Esophagus squamous epithelium (tissue), 5 donors: ENCODE data around the gene ALPL. TPM values are rescaled to one million over a fixed set of nuclear protein-coding genes. Genes with fewer than 3 reads are reported as not detected.

Experiments used
- DNase-seq: peaks from one replicate; lab custom pipeline; 2025; lab: John Stamatoyannopoulos, UW
- H3K27ac ChIP-seq, 4 donors: fragments of 200-600 bp; sonication (generic); one replicate each; pipeline ENCODE4 v1.5.1; 2016 to 2019; ENCODE audit warnings: mild to moderate bottlenecking in 1 of 4
- H3K27me3 ChIP-seq, 4 donors: fragments of 200-600 bp; sonication (generic); 1 replicate in 3 of 4; 2 replicates in 1 of 4; pipeline versions ENCODE4 v1.5.1 to v1.6.0; 2017 to 2021; ENCODE audit warnings: antibody characterized with exemption in 1 of 4
- H3K36me3 ChIP-seq, 3 donors: fragments of 200-600 bp; sonication (generic); one replicate each; pipeline ENCODE4 v1.5.1; 2016 to 2019
- H3K4me1 ChIP-seq, 3 donors: fragments of 200-600 bp; sonication (generic); one replicate each; pipeline ENCODE4 v1.5.1; 2017 to 2019
- H3K4me3 ChIP-seq, 4 donors: fragments of 200-600 bp; sonication (generic); 1 replicate in 3 of 4; 2 replicates in 1 of 4; pipeline ENCODE4 v1.5.1; 2016 to 2019; ENCODE audit warnings: mild to moderate bottlenecking in 2 of 4, moderate library complexity in 1 of 4
- H3K9me3 ChIP-seq, 3 donors: fragments of 200-600 bp; sonication (generic); one replicate each; pipeline ENCODE4 v1.5.1; 2016 to 2019
- CTCF ChIP-seq, 6 experiments: fragments of 450-650 bp in 4 of 6; fragments of 200-600 bp in 2 of 6; sonication (generic) in 2 of 6; IDR thresholded peaks; one replicate each; pipeline ENCODE4 v1.5.1; 2016 to 2019; ENCODE audit warnings: antibody characterized with exemption in 6 of 6, mild to moderate bottlenecking in 4 of 6, moderate library complexity in 4 of 6
- POLR2A ChIP-seq, 4 donors: fragments of 450-650 bp; IDR thresholded peaks; one replicate each; pipeline ENCODE4 v1.6.1; 2017; ENCODE audit warnings: antibody characterized with exemption in 4 of 4, mild to moderate bottlenecking in 4 of 4, moderate library complexity in 3 of 4
- WGBS, 2 donors: methylation state at CpG; one replicate each; pipeline ENCODE4 v1.1.5; 2018; 5-methylcytosine and 5-hydroxymethylcytosine counted together
- intact Hi-C: fragments of 100-400 bp; cut with DNase I; formaldehyde crosslinking; loops from one replicate; pipeline ENCODE4 v1.15.0; 2022
- total RNA-seq, 4 donors: library from RNA; depleted of rRNA; stranded (reverse); fragments of >200 nt; gene quantifications; one replicate each; pipeline ENCODE4 v1.1.0, GENCODE V29; 2016
- donor health status: DM: yes; HTN: yes; CAD: no.

The ALPL gene
- total RNA-seq, 4 donors from 2014 or later, result 3.2 to 6.4 (median 4.7) TPM

DNA sequence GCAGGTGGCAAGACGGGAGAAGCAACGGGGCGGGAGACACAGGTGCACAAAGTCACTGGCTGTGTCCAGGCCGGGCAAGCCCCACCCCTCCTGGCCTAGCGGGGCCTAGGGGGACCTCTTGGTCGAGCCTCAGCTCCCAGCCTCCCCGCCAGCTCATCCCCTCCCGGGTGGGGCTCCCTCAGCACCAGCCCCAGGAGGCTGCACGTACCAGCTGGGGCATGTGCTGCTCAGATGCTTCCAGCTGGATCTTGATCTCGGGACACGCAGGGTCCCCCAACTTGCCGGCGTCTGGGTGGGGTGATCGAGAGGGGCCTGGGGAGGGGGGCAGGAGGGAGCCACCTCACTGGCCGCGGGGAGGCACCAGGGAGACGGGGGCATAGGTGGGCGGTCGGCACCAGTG lies 88.5 kb downstream of the ALPL start:
- H3K4me1 ChIP-seq, result peaks cover 0 to 2% (median 0%) of the 10 kb centered on the region in 3 donors
- H3K36me3 ChIP-seq, result no peaks in the 10 kb centered on the region

DNA sequence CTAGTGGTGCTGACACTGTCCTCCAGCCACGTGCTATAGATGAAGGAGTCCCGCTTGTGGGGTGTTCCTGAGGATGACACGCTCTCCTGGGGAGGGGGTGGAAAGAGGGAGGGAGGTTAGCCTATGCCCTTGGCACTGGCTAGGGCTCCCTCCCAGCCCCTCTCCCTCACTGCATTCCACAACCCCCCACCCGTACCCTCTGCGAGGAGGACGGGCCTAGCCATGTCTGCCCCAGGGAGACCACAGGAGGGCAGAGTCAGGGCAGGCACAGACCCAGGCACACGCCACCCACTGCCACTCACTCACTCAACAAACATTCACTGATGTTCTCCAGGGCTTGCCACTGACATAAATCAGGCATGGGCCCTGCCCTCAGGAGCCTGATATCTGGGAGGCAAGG lies 89.2 kb downstream of the ALPL start:
- no peaks in the 10 kb centered on the region for H3K9me3 ChIP-seq
- H3K27ac ChIP-seq, result no peak overlapping the region
- intact Hi-C loops, result no loop called here
- DNase-seq, result no peak
- 66 to 75% methylated on average over 2 to 7 of the region's 7 CpGs for WGBS, 2 donors
- peaks cover 0 to 42% (median 0%) of the 10 kb centered on the region in 4 donors for H3K27me3 ChIP-seq
- no peak overlapping the region for H3K4me3 ChIP-seq
- H3K4me1 ChIP-seq, result no peaks in the 10 kb centered on the region
- TF ChIP-seq CTCF (IDR thresholded peaks at IDR 0.05), result no peak
- TF ChIP-seq POLR2A (IDR thresholded peaks at IDR 0.05), result no peak
- no peaks in the 10 kb centered on the region for H3K36me3 ChIP-seq

More for the DNA sequence above, 88.5 kb downstream of the ALPL start:
- no peak for DNase-seq
- Histone ChIP-seq H3K9me3 (no peaks in the 10 kb centered on the region), H3K27ac (no peak overlapping the region), H3K4me3 (no peak overlapping the region), H3K27me3 (peaks cover 0 to 47% (median 0%) of the 10 kb centered on the region in 4 donors)
- 76% methylated on average over 3 of the region's 19 CpGs; no CpG with 5 or more reads in 1 of the 2 donors for WGBS, 2 donors
- intact Hi-C loops, result no loop called here
- no peak for TF ChIP-seq POLR2A (IDR thresholded peaks at IDR 0.05)
- no peak for TF ChIP-seq CTCF (IDR thresholded peaks at IDR 0.05)

GRCh38 chr1:21598904-21599303 lies 89.7 kb downstream of the ALPL start:
- Histone ChIP-seq H3K27ac (no peak overlapping the region), H3K4me1 (no peaks in the 10 kb centered on the region), H3K36me3 (no peaks in the 10 kb centered on the region), H3K4me3 (no peak overlapping the region), H3K27me3 (peaks cover 0 to 41% (median 0%) of the 10 kb centered on the region in 4 donors), H3K9me3 (no peaks in the 10 kb centered on the region)
- TF ChIP-seq POLR2A (IDR thresholded peaks at IDR 0.05), result no peak
- no peak for TF ChIP-seq CTCF (IDR thresholded peaks at IDR 0.05)
- DNase-seq, result no peak
- intact Hi-C loops, result no loop called here
- WGBS, 2 donors, result 71 to 74% methylated on average over 8 of the region's 8 CpGs

- H3K4me1 ChIP-seq, result no peaks in the 10 kb centered on the region
- no peak for DNase-seq
- 75 to 86% methylated on average over 9 to 15 of the region's 15 CpGs for WGBS, 2 donors
- H3K27ac ChIP-seq, result no peak overlapping the region
- intact Hi-C loops, result no loop called here
- H3K9me3 ChIP-seq, result no peaks in the 10 kb centered on the region
- peaks cover 0 to 41% (median 0%) of the 10 kb centered on the region in 4 donors for H3K27me3 ChIP-seq
- no peaks in the 10 kb centered on the region for H3K36me3 ChIP-seq
- TF ChIP-seq POLR2A (IDR thresholded peaks at IDR 0.05), result no peak
- no peak for TF ChIP-seq CTCF (IDR thresholded peaks at IDR 0.05)
- H3K4me3 ChIP-seq, result no peak overlapping the region
Observed at GRCh38 chr1:21599402-21599801, 90.2 kb downstream of the ALPL start.

- no peak overlapping the region for H3K4me3 ChIP-seq
- intact Hi-C loops, result no loop called here
- H3K4me1 ChIP-seq, result no peaks in the 10 kb centered on the region
- H3K27ac ChIP-seq, result no peak overlapping the region
- no peak for DNase-seq
- TF ChIP-seq CTCF (IDR thresholded peaks at IDR 0.05), result no peak
- no peak for TF ChIP-seq POLR2A (IDR thresholded peaks at IDR 0.05)
- H3K27me3 ChIP-seq, result peaks cover 0 to 25% (median 0%) of the 10 kb centered on the region in 4 donors
- no peaks in the 10 kb centered on the region for H3K36me3 ChIP-seq
- H3K9me3 ChIP-seq, result no peaks in the 10 kb centered on the region
- 81 to 98% methylated on average over 7 to 14 of the region's 30 CpGs for WGBS, 2 donors
Observed at GRCh38 chr1:21601278-21602048, 92.2 kb downstream of the ALPL start.
